Liver (tissue), 9 donors: ENCODE measurements around the gene COBL. TPM values are rescaled to one million over a fixed set of nuclear protein-coding genes. Genes with fewer than 3 reads are reported as not detected.

Experiments
- DNase-seq: peaks from one replicate; pipeline ENCODE4 v3.0.0-alpha.2; 2017; ENCODE audit warnings: low spot score
- H3K27ac ChIP-seq, 2 donors: one replicate each; pipeline ENCODE4 v1.7.0; 2013; ENCODE audit warnings: inconsistent platforms in 2 of 2, low read length in 2 of 2, control low read depth in 1 of 2, low read depth in 1 of 2, mild to moderate bottlenecking in 1 of 2
- H3K27me3 ChIP-seq, 4 donors: one replicate each; pipeline versions ENCODE4 v1.6.1 to v1.7.0; 2013; ENCODE audit warnings: low read length in 3 of 4, inconsistent platforms in 1 of 4, mild to moderate bottlenecking in 1 of 4, moderate library complexity in 1 of 4; ENCODE audit not compliant: control insufficient read depth in 4 of 4, insufficient read depth in 4 of 4
- H3K36me3 ChIP-seq, 4 donors: one replicate each; pipeline versions ENCODE4 v1.6.1 to v1.7.0; 2013; ENCODE audit warnings: low read length in 3 of 4, mild to moderate bottlenecking in 3 of 4, low read depth in 1 of 4, moderate library complexity in 1 of 4; ENCODE audit not compliant: control insufficient read depth in 4 of 4, insufficient read depth in 3 of 4
- H3K4me1 ChIP-seq, 4 donors: one replicate each; pipeline versions ENCODE4 v1.6.1 to v1.7.0; 2013; ENCODE audit warnings: low read length in 3 of 4, mild to moderate bottlenecking in 3 of 4, moderate library complexity in 1 of 4; ENCODE audit not compliant: control insufficient read depth in 4 of 4, insufficient read depth in 4 of 4
- H3K4me3 ChIP-seq, 3 donors: one replicate each; pipeline versions ENCODE4 v1.6.1 to v1.7.0; 2013; ENCODE audit warnings: low read length in 3 of 3, control low read depth in 1 of 3, low read depth in 1 of 3, mild to moderate bottlenecking in 1 of 3
- H3K9ac ChIP-seq, 2 donors: one replicate each; pipeline ENCODE4 v1.7.0; 2013; ENCODE audit warnings: low read length in 2 of 2, mild to moderate bottlenecking in 2 of 2, moderate library complexity in 2 of 2, control low read depth in 1 of 2, low read depth in 1 of 2
- H3K9me3 ChIP-seq, 4 donors: one replicate each; pipeline versions ENCODE4 v1.6.1 to v1.7.0; 2013; ENCODE audit warnings: low read length in 3 of 4; ENCODE audit not compliant: control insufficient read depth in 4 of 4
- ATF3 ChIP-seq: IDR thresholded peaks from 2 replicates; pipeline ENCODE4 v1.6.1; 2016; ENCODE audit warnings: antibody characterized with exemption
- CTCF ChIP-seq: fragments of 150-350 bp; IDR thresholded peaks from 2 replicates; pipeline ENCODE4 v1.5.1; 2017; ENCODE audit warnings: improper control_type of control experiment, low read depth, low read length; ENCODE audit not compliant: missing input control
- EGR1 ChIP-seq, 2 donors: IDR thresholded peaks; 2 replicates each; pipeline ENCODE4 v1.6.1; 2016 to 2018; ENCODE audit warnings: antibody characterized with exemption in 2 of 2, low read depth in 2 of 2
- FOXA1 ChIP-seq: IDR thresholded peaks from 2 replicates; pipeline ENCODE4 v1.6.1; 2016; ENCODE audit warnings: antibody characterized with exemption
- FOXA2 ChIP-seq: IDR thresholded peaks from 2 replicates; pipeline ENCODE4 v1.6.1; 2016; ENCODE audit warnings: antibody characterized with exemption
- GABPA ChIP-seq, 2 donors: IDR thresholded peaks in 1 of 2; conservative IDR thresholded peaks in 1 of 2; 2 replicates each; pipeline ENCODE4 v1.6.1; 2016; ENCODE audit warnings: antibody characterized with exemption in 2 of 2, mild to moderate bottlenecking in 1 of 2, moderate library complexity in 1 of 2
- HNF4A ChIP-seq, 2 donors: conservative IDR thresholded peaks; 2 replicates each; pipeline ENCODE4 v1.6.1; 2016; ENCODE audit warnings: antibody characterized with exemption in 2 of 2, mild to moderate bottlenecking in 2 of 2
- HNF4G ChIP-seq: IDR thresholded peaks from 2 replicates; pipeline ENCODE4 v1.6.1; 2016; ENCODE audit warnings: antibody characterized with exemption
- JUND ChIP-seq, 2 donors: IDR thresholded peaks; 2 replicates each; pipeline ENCODE4 v1.6.1; 2016; ENCODE audit warnings: antibody characterized with exemption in 2 of 2
- MAX ChIP-seq: IDR thresholded peaks from 2 replicates; pipeline ENCODE4 v1.6.1; 2016; ENCODE audit warnings: antibody characterized with exemption
- NR2F2 ChIP-seq: IDR thresholded peaks from 2 replicates; pipeline ENCODE4 v1.6.1; 2016; ENCODE audit warnings: antibody characterized with exemption
- RAD21 ChIP-seq, 2 donors: IDR thresholded peaks; 2 replicates each; pipeline ENCODE4 v1.6.1; 2016; ENCODE audit warnings: antibody characterized with exemption in 2 of 2, mild to moderate bottlenecking in 2 of 2
- REST ChIP-seq: IDR thresholded peaks from 2 replicates; pipeline ENCODE4 v1.6.1; 2016; ENCODE audit warnings: antibody characterized with exemption, mild to moderate bottlenecking
- RXRA ChIP-seq, 2 donors: IDR thresholded peaks; 2 replicates each; pipeline ENCODE4 v1.6.1; 2017 to 2018; ENCODE audit warnings: antibody characterized with exemption in 2 of 2, mild to moderate bottlenecking in 1 of 2
- SP1 ChIP-seq: IDR thresholded peaks from 2 replicates; pipeline ENCODE4 v1.6.1; 2018; ENCODE audit warnings: antibody characterized with exemption, mild to moderate bottlenecking
- TAF1 ChIP-seq: conservative IDR thresholded peaks from 2 replicates; pipeline ENCODE4 v1.6.1; 2016; ENCODE audit warnings: antibody characterized with exemption, mild to moderate bottlenecking
- YY1 ChIP-seq: IDR thresholded peaks from 2 replicates; pipeline ENCODE4 v1.6.1; 2016; ENCODE audit warnings: antibody characterized with exemption, mild to moderate bottlenecking
- ZBTB33 ChIP-seq: IDR thresholded peaks from 2 replicates; pipeline ENCODE4 v1.6.1; 2016; ENCODE audit warnings: antibody characterized with exemption
- WGBS: extraction: QIAGEN DNeasy Blood & Tissue Kit; methylation state at CpG from one replicate; pipeline ENCODE4 v1.1.7; 2013; 5-methylcytosine and 5-hydroxymethylcytosine counted together
- polyA plus RNA-seq, 2 donors: library from polyadenylated mRNA; stranded (reverse) in 1 of 2; unstranded in 1 of 2; fragments of 200-250 nt in 1 of 2; fragments of >200 nt in 1 of 2; fragmentation: Nextera tagmentation in 1 of 2; extraction: Ambion mirVana in 1 of 2; gene quantifications; one replicate each; pipeline versions ENCODE4 v1.2.1 to v1.2.3, GENCODE V29; 2013 to 2015
- total RNA-seq, 2 donors: library from RNA; depleted of rRNA; stranded (reverse); fragments of >200 nt; gene quantifications; one replicate each; pipeline ENCODE4 v1.2.3, GENCODE V29; 2014
- donor health status: healthy.
- donor health status: healthy.
- donor health status: healthy.
- donor health status: healthy.
- donor health status: healthy.

COBL gene
- total and polyA plus RNA-seq, 4 donors, result 5.8 to 18.7 (median 10.7) TPM

GRCh38 chr7:51079494-51079893, 237.1 kb downstream of the COBL start:
- Histone ChIP-seq H3K27me3 (no peaks in the 10 kb centered on the region), H3K4me1 (no peaks in the 10 kb centered on the region), H3K27ac (no peak overlapping the region), H3K9me3 (no peaks in the 10 kb centered on the region), H3K36me3 (peaks cover 0 to 18% (median 7%) of the 10 kb centered on the region in 4 donors), H3K9ac (no peak overlapping the region), H3K4me3 (no peak overlapping the region)
- 83% methylated on average over 4 of the region's 4 CpGs for WGBS
- TF ChIP-seq TAF1 (no peak), YY1 (no peak), HNF4G (no peak), CTCF (no peak), HNF4A (conservative IDR thresholded peaks at IDR 0.05) (no peak), REST (no peak), SP1 (no peak), FOXA2 (no peak), ATF3 (no peak), EGR1 (IDR thresholded peaks at IDR 0.05; ENCODE audit: low read depth in 2 of 2) (no peak), RAD21 (IDR thresholded peaks at IDR 0.05) (no peak), NR2F2 (no peak), GABPA (IDR thresholded peaks at IDR 0.05 in 1 of 2, conservative IDR thresholded peaks at IDR 0.05 in 1 of 2) (no peak), MAX (no peak), ZBTB33 (no peak), RXRA (IDR thresholded peaks at IDR 0.05) (no peak), FOXA1 (no peak)
- DNase-seq, result no peak

GRCh38 chr7:51078653-51079052, 238.0 kb downstream of the COBL start:
- DNase-seq, result no peak
- Histone ChIP-seq H3K4me3 (no peak overlapping the region), H3K9me3 (no peaks in the 10 kb centered on the region), H3K27ac (no peak overlapping the region), H3K27me3 (no peaks in the 10 kb centered on the region), H3K36me3 (peaks cover 0 to 12% (median 5%) of the 10 kb centered on the region in 4 donors), H3K9ac (no peak overlapping the region), H3K4me1 (no peaks in the 10 kb centered on the region)
- WGBS, result 98% methylated on average over 5 of the region's 5 CpGs
- TF ChIP-seq TAF1, result no peak
- no peak for TF ChIP-seq ZBTB33
- no peak for TF ChIP-seq JUND (IDR thresholded peaks at IDR 0.05)
- TF ChIP-seq HNF4A (conservative IDR thresholded peaks at IDR 0.05), result no peak
- TF ChIP-seq RXRA (IDR thresholded peaks at IDR 0.05), result no peak
- TF ChIP-seq NR2F2, result no peak
- no peak for TF ChIP-seq FOXA1
- no peak for TF ChIP-seq HNF4G
- TF ChIP-seq RAD21 (IDR thresholded peaks at IDR 0.05), result no peak
- TF ChIP-seq ATF3, result no peak
- no peak for TF ChIP-seq REST
- no peak for TF ChIP-seq SP1
- no peak for TF ChIP-seq GABPA (IDR thresholded peaks at IDR 0.05 in 1 of 2, conservative IDR thresholded peaks at IDR 0.05 in 1 of 2)
- TF ChIP-seq EGR1 (IDR thresholded peaks at IDR 0.05; ENCODE audit: low read depth in 2 of 2), result no peak
